HS-5 (cell line): ENCODE data around the gene ST3GAL6.

Experiments
- DNase-seq: peaks from one replicate; pipeline ENCODE4 v3.0.0-alpha.2; 2012; ENCODE audit warnings: low read depth

The ST3GAL6 gene

DNA sequence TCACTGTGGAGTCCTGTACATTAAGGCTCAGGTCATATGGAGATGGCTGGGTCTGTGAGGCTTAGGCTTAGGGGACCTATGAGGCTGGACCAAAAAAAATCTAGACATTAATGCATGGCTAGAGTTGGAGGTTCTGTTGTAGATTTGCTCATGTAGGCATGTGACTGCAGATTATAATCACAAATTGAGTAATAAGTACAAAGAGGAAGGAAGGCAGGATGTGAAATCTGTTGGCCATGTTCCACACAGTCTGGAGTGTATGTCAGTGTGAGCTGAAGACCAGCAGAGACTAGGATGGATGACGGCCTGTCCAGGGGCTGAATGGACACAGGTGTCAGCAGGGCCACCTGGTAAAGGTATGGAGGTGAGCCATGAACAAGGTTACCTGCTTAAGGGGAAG lies at the start of gene ST3GAL6:
ST3GAL6 (plus strand) TSS at position 265 of the 400 bp plus-strand sequence. CDS start 5,101 bp downstream, outside the sequence.
- no peak for DNase-seq

GRCh38 chr3:98713984-98714383 lies 49.2 kb upstream of the ST3GAL6 start:
- DNase-seq, result no peak

DNA sequence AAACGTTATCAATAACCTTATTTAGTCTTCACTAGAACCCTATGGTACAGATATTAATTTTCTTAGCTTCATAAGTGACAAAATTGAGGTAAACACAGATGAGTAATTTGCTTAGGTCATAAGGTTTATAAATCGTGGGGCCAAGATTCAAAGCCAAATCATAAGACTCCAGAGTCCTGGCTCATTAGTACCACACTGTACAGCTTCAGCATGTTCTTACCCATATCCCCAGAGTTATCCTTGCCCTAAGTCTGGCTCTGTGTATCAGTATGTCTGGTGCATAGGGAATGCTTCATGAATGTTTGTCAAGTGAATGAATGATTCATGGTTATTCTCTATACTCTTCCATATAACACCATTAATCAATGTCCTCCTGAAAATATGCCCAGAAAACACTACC lies 45.6 kb upstream of the ST3GAL6 start:
- DNase-seq, result no peak

DNA sequence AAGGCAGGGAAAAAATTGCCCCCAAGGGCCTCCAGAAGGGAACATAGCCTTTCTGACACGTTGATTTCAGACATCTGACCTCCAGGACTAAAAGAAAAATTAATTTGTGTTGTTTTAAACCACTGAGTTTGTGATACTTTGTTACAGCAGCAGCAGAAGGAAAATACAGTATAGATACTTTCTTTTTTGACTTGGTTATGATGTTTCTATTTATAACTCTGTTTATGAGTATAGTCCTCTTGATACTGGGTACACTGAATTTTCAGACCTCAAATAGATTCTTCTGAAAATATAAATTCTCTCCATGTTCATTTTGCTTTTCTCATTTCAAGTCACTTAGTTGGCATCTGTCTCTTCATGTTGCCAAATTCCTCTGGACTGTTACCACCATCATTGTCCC lies 44.4 kb upstream of the ST3GAL6 start:
- no peak for DNase-seq

GRCh38 chr3:98721776-98722175 lies 41.4 kb upstream of the ST3GAL6 start:
- no peak for DNase-seq

DNA sequence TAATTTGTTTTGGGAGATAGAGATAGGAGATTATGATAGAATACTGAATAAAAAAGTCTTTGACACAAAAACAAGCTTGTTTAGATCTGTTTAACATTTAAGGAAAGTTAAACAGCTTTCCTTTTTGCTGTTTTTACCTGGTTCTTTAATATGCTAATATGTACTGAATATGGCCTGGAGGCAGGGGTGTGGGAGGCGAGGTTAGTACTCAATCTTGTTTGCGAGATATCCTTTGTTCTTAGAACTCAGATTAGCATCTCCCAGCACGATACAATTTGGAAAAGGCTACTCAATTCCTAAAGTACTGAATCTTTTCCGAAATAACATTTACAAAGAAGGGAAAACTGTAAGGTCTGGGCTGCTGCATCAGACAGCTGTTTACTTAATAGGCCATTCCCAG lies 40.8 kb upstream of the ST3GAL6 start:
- no peak for DNase-seq

DNA sequence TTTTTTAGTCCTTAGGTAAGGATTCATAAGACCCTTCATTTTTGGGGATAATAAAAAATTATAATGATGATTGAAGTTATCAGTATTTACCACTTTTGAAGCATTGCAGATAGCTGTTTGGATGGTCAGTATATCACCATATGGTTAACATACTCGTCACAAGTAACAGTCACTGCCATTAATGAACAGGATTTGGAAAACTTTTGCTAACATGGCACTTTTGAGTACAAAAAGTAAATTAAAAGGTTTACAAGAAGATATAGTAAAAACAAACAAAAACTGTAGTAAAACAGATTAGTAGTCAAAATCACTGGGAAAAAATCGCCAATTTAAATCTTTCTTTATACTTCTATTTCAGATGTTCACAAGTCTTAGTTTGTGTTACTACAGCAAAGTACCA lies 37.8 kb upstream of the ST3GAL6 start:
- no peak for DNase-seq

- no peak for DNase-seq
These were observed 37.1 kb upstream of the ST3GAL6 start for GRCh38 chr3:98726084-98726483.

DNA sequence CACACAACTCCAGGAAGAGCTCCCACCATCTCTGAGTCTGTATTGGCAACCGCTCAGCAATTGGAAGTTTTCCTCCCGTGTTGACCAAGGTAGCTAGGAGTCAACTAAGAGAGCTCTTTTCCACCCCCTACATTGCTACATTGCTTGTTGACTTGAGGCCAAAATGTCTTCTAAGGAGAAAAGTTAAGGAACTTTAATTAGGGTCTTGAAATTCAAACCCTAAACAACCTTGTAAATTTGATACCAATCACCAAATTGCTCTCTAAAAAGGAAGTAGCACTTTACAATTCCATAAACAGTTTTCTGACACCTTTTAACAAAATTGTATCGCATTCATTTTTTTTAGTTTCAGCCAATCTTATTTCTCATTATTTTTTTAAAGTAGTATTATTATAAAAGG lies 35.5 kb upstream of the ST3GAL6 start:
- no peak for DNase-seq

DNA sequence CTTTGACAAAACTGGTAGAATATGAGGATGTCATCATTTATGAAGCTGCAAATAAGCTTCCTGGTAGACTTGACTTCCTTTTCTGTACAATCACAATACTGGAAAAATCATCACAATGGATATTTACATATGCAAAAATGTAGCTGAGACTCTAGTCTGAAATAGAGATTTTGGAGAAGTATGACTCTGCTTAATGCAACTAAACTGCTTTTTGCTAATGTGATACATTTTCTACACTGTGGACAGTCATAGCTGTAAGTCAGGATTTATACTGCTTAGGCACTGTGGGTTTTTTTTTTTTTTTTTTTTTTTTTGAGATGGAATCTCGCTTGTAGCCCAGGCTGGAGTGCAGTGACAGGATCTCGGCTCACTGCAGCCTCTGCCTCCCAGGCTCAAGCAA lies 34.5 kb upstream of the ST3GAL6 start:
- DNase-seq, result no peak

GRCh38 chr3:98730338-98730737 lies 32.8 kb upstream of the ST3GAL6 start:
- DNase-seq, result no peak

- no peak for DNase-seq
These were observed 32.1 kb upstream of the ST3GAL6 start for GRCh38 chr3:98730886-98731537.

DNA sequence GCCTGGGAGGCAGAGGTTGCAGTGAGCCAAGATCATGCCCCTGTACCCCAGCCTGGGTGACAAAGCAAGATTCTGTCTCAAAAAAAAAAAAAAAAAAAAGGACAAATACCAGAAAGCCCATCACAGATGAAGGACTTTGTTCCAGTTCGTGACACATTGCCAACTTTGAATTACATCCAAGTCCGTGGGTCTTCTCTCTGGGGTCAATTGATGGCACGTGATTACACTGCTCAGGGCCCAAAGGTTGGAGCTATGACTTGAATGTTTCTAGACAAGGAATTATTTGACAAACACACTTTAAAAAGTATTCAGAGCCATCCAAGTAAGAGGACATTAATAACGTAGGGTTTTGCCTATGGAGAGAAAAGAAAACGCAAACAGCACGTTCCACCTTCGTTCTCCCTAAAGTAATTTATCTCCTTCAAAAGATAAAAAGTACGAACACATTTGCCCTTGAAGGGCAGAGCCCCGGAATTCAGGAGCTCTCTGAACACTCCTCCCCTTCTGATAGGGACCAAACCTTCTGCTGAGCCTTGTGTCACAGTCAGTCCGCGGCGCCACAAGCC lies 31.3 kb upstream of the ST3GAL6 start:
- DNase-seq, result no peak

DNA sequence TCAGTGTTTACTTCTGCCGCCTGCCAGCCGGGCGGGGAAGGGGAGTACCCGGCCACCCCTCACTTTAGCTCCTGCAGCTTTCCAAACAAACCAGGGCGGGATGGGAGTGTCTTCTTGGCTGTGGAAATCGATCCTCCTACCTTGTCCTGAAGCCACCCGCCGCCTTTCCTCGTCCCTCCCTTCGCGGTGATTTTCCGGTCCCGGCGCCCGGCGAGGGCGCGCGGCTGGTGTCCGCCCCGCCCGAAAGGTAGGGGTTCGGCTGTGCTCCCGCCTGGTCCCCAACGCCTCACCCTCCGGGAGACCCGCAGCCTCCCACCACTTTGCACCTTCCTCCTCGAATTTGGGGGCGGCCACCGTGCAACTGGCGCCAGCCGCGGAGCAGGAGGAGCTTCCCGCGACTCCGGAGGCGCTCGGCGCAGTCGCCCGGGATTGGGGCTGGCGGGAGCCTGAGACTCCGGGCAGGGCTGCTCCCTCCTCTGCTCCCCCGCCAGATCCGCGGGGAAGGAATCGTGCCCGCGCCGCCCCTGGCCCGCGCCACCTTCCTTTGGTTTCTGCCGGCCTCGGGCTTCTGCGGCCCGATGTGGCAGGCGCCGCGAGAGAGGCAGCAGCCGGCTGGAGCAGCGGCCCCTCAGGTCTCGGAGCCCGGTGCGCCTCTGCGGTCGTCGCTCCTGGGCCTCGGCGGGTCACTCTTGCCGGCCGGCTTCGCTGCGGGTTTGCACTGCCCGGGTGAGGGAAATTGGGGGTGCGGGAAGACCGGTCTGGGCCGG lies 30.7 kb upstream of the ST3GAL6 start:
- DNase-seq, result no peak

DNA sequence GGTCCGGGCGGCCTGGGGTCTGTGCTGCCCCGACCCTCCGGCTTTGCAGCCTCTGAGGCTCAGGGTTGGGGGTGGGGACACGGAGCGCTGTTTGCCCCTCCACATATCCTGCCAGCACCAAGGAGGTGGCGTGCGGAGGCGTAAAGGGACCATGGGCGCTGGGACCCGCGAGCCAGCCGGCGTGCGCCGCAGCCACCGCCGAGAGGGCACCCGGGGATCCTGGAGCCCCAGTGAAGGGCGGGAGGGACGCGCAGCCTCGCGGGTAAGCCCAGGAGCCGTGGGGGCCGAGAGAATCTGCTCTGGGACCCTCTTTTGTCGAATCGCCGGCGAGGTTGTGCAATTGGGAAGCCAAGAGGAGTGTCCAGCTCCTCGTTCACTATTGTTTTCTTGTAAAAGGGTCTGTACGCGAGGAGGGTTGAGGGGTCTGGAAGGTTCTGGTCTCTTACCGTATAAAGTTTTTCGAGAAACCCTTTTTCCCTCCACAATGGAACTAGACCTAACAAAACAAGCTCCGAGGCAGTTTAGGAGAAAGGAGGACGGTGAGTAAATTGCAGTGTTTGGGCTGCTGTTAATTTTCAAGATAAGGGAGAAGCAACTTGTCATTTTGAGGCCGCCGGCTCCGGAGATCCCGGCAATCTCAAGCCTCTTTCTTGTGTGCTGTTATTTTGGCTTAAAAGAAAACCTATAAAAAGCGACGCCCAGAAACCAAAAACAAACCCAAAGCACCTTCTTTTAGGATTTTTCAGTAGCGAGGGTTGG lies 29.9 kb upstream of the ST3GAL6 start:
- no peak for DNase-seq

- DNase-seq, result no peak
These were observed 29.3 kb upstream of the ST3GAL6 start for GRCh38 chr3:98733812-98734281.

- DNase-seq, result no peak
These were observed 28.8 kb upstream of the ST3GAL6 start for GRCh38 chr3:98734306-98734705.

DNA sequence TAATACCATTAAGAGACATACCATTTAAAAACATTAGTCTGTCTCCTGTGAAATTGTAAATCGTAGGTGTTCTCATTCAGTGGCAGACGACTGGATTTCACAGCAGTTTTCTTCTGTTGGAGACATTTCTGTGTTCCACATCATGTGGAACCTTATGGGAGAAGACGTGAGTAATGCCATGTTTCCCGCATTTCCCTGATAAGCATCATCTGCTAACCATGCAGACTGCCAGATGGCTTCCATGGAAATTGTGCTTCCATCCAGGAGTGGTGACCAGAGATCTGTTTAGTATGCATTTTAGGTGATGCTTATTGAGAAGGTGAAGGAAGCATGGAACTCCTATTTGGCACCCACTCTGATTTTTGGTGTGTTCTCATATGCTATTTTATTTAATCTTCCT lies 28.4 kb upstream of the ST3GAL6 start:
- no peak for DNase-seq

GRCh38 chr3:98735296-98735695 lies 27.8 kb upstream of the ST3GAL6 start:
- DNase-seq, result no peak

DNA sequence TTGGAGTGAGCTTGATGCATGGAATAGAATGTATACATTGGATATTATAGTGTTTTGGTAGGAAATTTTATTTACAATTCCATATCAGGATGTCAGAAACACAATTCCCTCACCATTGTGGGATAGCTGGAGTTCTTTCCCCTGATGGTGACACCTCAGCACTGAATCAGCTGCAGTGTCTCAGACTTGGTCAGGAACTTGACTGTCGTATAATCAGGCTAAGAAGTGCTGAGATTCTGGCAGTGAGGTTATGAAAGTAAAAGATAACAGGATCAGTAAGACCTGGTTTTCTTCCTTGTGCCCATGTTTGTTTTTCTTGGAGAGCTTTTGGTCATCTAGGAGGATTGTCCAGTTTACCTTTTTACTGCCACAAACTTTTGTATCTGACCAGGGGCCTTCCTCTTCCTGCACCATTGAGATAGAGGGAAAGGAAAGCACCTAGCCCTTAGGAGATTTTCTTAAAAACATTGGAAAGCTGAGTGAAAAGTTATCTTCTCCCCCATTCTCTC lies 27.3 kb upstream of the ST3GAL6 start:
- no peak for DNase-seq

DNA sequence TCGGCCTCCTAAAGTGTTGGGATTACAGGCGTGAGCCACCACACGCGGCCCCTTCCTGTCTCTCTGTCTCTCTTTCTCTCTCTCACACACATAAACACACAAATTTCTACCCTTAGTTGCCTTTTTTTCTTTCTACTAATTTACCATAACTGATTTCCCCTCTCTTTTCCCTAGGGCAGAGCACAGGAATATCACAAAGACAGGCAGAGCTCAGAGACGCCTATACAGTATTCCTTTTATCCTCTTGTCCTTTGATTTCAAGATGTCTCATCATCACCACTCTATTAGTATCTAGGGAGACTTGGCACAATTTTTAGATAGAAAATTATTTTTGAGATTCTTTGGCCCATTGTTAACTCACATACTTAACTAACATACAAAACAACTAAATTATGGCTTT lies 25.8 kb upstream of the ST3GAL6 start:
- no peak for DNase-seq

GRCh38 chr3:98739266-98739665 lies 23.9 kb upstream of the ST3GAL6 start:
- DNase-seq, result no peak
